GM12875 (cell line): ENCODE results near the gene C1QTNF8.

ENCODE experiments used
- H3K4me3 ChIP-seq: one replicate; pipeline ENCODE4 v1.5.1; 2011; ENCODE audit warnings: low read depth, low read length, control low read depth
- TF ChIP-seq, protein P1 (sequence below): IDR thresholded peaks from 2 replicates; pipeline ENCODE4 v1.5.1; 2011; ENCODE audit warnings: low read depth, mild to moderate bottlenecking, control low read depth, inconsistent platforms, low read length, moderate library complexity, borderline replicate concordance; ENCODE audit not compliant: insufficient read depth

Gene C1QTNF8

DNA sequence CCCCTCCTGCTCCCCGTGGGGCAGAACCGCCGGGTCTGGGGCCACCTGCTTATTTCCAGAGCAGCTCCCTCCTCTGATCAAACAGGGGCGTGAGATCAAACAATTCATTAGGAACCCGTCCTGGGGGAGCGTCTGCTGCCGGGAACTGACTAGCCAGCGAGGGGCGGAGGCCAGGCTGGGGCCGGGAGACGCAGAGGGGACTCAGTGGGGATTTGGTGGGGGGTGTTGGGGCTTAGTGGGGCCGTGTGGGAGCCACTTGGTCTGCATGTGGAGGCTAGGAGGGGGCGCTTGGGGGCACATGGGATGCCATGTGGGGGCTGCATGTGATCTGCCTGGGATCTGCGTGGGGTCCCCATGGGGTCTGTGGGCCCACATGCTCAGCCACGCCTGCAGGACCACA lies 36.4 kb upstream of the C1QTNF8 start:
- H3K4me3 ChIP-seq = no peak overlapping the region
- TF ChIP-seq, protein P1, sequence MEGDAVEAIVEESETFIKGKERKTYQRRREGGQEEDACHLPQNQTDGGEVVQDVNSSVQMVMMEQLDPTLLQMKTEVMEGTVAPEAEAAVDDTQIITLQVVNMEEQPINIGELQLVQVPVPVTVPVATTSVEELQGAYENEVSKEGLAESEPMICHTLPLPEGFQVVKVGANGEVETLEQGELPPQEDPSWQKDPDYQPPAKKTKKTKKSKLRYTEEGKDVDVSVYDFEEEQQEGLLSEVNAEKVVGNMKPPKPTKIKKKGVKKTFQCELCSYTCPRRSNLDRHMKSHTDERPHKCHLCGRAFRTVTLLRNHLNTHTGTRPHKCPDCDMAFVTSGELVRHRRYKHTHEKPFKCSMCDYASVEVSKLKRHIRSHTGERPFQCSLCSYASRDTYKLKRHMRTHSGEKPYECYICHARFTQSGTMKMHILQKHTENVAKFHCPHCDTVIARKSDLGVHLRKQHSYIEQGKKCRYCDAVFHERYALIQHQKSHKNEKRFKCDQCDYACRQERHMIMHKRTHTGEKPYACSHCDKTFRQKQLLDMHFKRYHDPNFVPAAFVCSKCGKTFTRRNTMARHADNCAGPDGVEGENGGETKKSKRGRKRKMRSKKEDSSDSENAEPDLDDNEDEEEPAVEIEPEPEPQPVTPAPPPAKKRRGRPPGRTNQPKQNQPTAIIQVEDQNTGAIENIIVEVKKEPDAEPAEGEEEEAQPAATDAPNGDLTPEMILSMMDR = no peak

DNA sequence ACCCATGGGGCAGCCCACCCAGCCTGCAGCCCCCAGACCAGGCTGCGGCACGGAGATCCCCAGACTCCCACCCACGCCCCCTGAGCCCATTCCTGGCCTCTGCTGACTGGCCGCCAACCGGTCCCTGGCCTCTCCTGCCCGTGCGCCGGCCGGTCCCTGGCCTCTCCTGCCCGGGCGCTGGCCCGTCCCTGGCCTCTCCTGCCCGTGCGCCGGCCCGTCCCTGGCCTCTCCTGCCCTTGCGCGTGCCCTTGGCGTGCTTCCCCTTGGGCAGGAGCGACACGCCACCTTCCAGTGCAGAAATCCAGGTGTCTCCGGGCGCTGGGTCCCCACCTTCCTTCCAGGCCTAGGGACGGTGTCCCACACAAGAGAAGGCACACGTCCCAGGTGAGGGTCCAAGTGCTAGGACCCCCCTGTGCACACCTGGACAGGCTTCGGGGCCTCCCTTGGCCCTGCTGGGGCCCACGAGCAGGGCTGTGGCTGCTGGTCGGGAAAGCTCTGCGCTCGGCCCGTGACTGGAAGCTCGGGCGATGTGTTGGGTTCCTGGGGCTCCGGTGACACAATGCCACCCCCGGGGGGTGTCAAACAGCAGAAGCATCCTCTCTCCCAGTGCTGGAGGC lies 35.4 kb upstream of the C1QTNF8 start:
- no peak overlapping the region for H3K4me3 ChIP-seq
- TF ChIP-seq, protein P1 = no peak

DNA sequence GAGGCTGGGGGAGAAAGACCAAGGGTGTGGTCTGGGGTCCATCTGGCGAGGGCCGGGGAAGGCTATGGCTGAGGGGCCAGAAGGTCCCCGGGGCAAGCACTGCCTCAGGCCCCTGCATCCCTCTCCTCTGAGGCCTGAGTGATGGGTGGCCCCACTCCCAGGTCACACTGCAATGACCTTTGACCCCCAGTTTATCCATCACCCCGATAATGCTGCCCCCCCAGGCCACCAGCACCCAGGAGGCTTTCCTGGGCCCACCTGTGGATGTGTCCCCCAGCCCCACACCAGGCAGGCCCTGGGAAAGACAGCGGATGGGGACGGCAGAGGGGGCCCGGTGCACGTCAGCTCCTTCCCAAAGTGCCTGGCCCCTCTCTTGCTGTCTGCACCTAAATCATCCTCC lies 34.3 kb upstream of the C1QTNF8 start:
- TF ChIP-seq, protein P1 = no peak
- no peak overlapping the region for H3K4me3 ChIP-seq

DNA sequence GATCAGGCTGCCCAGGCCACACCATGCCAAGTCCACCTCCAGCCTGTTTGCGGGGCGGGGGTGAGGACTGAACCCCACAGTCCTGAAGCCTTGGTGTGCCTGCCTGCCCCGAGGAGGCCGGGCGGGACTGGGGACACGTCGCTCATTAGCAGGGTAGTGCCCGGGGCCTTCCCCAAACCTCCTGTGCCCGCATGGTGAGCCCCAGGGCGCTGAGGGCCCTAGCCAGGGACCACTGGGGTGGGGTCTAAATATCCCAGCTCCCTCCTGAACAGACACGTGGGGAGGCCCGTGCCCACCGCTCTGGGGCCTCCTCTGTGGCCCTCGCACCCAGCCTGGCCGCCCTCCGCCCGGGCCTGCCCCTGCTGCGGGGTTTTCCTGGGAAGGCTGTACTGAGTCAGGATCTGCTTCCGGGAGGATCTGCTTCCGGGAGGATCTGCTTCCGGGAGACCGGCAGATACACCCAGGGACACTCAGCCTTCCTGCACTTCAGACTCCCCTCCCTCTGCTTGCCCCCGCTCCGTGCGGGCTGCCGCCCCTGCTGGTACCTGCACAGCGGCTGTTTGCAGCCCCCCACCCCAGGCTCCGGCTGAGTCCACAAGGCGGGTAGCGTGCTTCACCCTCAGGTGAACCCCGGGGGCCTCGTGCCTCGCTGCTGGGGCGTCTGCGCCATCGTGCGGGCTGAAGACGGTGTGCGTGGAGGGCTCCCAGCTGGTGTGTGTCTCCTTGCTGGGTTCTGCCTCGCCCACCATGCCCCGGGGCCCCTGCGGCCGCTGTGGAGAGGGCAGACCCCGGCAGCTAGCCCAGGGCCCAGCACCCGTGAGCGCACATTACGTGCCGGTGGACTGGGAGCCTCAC lies 33.3 kb upstream of the C1QTNF8 start:
- H3K4me3 ChIP-seq = no peak overlapping the region

DNA sequence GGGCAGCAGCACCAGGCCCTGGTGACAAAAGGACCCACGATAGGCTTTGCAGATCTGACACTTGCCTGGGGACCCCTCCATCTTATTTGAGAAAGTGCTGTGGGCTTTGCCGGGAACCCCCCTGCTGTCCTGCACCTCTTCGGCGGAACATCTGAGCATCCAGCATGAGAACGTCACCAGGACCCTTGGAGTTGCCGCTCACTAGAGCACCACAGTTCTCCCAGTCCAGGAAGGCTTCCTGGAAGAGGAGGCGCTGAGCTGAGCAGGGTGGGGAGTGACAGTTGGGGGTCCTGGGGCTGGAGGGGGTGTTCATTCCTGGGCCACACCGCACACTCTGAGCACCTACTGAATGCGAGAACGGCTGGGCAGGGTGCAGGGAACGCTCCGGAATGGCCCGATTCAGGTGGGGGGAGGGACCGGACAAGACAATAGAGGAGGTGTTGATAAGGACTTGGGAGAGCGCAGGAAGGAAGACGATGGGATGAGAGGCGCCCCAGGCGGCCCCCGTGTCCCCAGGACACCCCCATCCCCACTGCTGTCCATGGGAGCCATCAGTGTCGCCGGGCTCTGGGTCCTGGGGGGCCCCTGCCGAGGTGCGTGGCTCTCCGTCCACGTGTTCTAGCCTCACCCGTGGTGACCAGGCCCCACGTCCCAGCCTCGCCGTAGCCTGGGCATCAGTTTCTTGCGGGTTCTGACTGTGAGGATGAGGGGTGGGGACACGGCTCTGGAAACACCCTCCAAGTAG lies 32.1 kb upstream of the C1QTNF8 start:
- TF ChIP-seq, protein P1 = no peak
- no peak overlapping the region for H3K4me3 ChIP-seq

More for the DNA sequence above, 33.3 kb upstream of the C1QTNF8 start:
- TF ChIP-seq, protein P1 = no peak

DNA sequence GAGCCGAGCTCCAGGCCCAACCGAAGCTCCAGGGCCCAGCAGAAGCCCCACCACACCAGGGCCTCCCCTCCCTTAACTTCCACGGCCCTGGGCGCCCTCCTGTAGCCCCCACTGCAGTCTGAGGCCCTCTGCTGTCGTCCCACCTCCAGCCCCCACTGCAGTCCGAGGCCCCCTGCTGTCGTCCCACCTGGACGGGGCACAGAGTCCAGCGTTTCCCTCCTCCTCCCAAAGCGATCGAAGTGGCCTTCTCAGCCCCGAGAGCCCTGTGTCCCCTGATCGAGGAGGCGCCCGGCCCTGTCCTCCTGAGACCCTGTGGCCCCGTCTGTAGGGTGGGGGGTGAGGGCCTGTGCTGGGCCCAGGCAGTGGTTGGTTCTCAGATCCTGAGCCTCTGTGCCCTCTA lies 31.1 kb upstream of the C1QTNF8 start:
- TF ChIP-seq, protein P1 = no peak
- no peak overlapping the region for H3K4me3 ChIP-seq
